Measurements from ENCODE around the gene ANKS1A. TPM values are rescaled to one million over a fixed set of nuclear protein-coding genes. Genes with fewer than 3 reads are reported as not detected.
A peak's percentile ranks its signal among the peaks of the same experiment; 100 is the strongest.

ANKS1A gene
- polyA plus RNA-seq, 3 donors = 1.7 to 8.0 (median 3.1) TPM

GRCh38 chr6:34982424-34982852, 93.4 kb downstream of the ANKS1A start:
- Mint-ChIP-seq H3K9me3 (no peaks in the 10 kb centered on the region), H3K4me3 (no peak overlapping the region), H3K27ac (peak overlapping the region in 1 of 7 donors; percentile 62), H3K36me3 (peaks cover 75 to 85% of the 10 kb centered on the region in 2 donors), H3K4me1 (no peaks in the 10 kb centered on the region), H3K27me3 (ENCODE audit: low read depth in 3 of 3) (peaks cover 0 to 2% (median 0%) of the 10 kb centered on the region in 3 donors)
- H3K36me3 ChIP-seq (replicated peaks in 1 of 2; ENCODE audit: control insufficient read depth in 1 of 2, insufficient read depth in 2 of 2, low read length in 2 of 2) = peaks cover 67 to 94% of the 10 kb centered on the region in 2 donors
- H3K79me2 ChIP-seq (ENCODE audit: insufficient read depth, low read length) = no peaks in the 10 kb centered on the region
- TF ChIP-seq, protein P1, sequence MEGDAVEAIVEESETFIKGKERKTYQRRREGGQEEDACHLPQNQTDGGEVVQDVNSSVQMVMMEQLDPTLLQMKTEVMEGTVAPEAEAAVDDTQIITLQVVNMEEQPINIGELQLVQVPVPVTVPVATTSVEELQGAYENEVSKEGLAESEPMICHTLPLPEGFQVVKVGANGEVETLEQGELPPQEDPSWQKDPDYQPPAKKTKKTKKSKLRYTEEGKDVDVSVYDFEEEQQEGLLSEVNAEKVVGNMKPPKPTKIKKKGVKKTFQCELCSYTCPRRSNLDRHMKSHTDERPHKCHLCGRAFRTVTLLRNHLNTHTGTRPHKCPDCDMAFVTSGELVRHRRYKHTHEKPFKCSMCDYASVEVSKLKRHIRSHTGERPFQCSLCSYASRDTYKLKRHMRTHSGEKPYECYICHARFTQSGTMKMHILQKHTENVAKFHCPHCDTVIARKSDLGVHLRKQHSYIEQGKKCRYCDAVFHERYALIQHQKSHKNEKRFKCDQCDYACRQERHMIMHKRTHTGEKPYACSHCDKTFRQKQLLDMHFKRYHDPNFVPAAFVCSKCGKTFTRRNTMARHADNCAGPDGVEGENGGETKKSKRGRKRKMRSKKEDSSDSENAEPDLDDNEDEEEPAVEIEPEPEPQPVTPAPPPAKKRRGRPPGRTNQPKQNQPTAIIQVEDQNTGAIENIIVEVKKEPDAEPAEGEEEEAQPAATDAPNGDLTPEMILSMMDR (IDR thresholded peaks at IDR 0.05) = no peak
- no peak overlapping the region for H3K4me3 ChIP-seq (replicated peaks in 1 of 3; ENCODE audit: low read depth in 2 of 3, low read length in 3 of 3)
- H3K27ac ChIP-seq (ENCODE audit: low read depth in 1 of 2, low read length in 2 of 2) = no peak overlapping the region
- no peak for DNase-seq
- H4K20me1 ChIP-seq (ENCODE audit: insufficient read depth, low read length) = no peaks in the 10 kb centered on the region
- no peaks in the 10 kb centered on the region for H3K9me3 ChIP-seq (replicated peaks in 1 of 2; ENCODE audit: control insufficient read depth in 1 of 2, insufficient read depth in 1 of 2, low read length in 2 of 2)
- H3K9ac ChIP-seq (ENCODE audit: insufficient read depth, low read length, poor library complexity, severe bottlenecking) = no peak overlapping the region
- H3K27me3 ChIP-seq (ENCODE audit: control insufficient read depth in 2 of 2, insufficient read depth in 2 of 2, low read length in 2 of 2) = no peaks in the 10 kb centered on the region
- WGBS (ENCODE audit: insufficient coverage) = 97% methylated on average over 9 of the region's 11 CpGs
- intact Hi-C loops (cut with micrococcal nuclease) = loop anchor here (10.0 kb wide), 2 partner anchors 222 to 262 kb away; no protein-coding TSS in a partner anchor
- no peak overlapping the region for H3K4me2 ChIP-seq (replicated peaks; ENCODE audit: extremely low read depth, low read length, poor library complexity, severe bottlenecking)
- H3K4me1 ChIP-seq (ENCODE audit: control insufficient read depth in 1 of 2, insufficient read depth in 2 of 2, low read length in 2 of 2) = no peaks in the 10 kb centered on the region
- H2AFZ ChIP-seq (ENCODE audit: insufficient read depth, low read depth, low read length, poor library complexity, severe bottlenecking) = no peak overlapping the region

DNA sequence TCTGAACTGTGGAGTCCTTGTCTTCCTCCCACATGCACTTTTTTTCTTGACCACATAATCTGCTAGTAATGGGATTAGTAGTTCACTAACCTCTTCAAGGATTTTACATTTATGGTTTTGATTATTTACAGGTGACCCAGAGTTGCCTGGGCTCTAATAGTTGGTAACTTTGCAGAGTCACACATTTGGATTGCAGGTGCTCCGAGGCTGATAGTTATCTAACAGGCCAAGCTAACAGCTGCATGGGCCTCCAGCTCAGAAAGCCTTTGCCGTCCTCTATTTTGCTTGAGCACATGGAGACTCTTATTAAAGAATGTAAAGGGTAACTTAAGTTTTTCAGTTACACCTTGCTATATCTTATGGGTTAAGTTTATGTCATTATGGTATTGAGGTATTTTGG, 95.4 kb downstream of the ANKS1A start:
- Mint-ChIP-seq H3K4me1 (no peaks in the 10 kb centered on the region), H3K27ac (no peak overlapping the region), H3K4me3 (no peak overlapping the region), H3K36me3 (peaks cover 78 to 86% of the 10 kb centered on the region in 2 donors), H3K9me3 (no peaks in the 10 kb centered on the region), H3K27me3 (ENCODE audit: low read depth in 3 of 3) (peaks cover 0 to 2% (median 0%) of the 10 kb centered on the region in 3 donors)
- H3K4me3 ChIP-seq (replicated peaks in 1 of 3; ENCODE audit: low read depth in 2 of 3, low read length in 3 of 3) = no peak overlapping the region
- DNase-seq = no peak
- H3K4me1 ChIP-seq (ENCODE audit: control insufficient read depth in 1 of 2, insufficient read depth in 2 of 2, low read length in 2 of 2) = no peaks in the 10 kb centered on the region
- no peaks in the 10 kb centered on the region for H3K27me3 ChIP-seq (ENCODE audit: control insufficient read depth in 2 of 2, insufficient read depth in 2 of 2, low read length in 2 of 2)
- 86% methylated on average over 1 of the region's 2 CpGs for WGBS (ENCODE audit: insufficient coverage)
- peaks cover 75 to 100% of the 10 kb centered on the region in 2 donors for H3K36me3 ChIP-seq (replicated peaks in 1 of 2; ENCODE audit: control insufficient read depth in 1 of 2, insufficient read depth in 2 of 2, low read length in 2 of 2)
- no peaks in the 10 kb centered on the region for H4K20me1 ChIP-seq (ENCODE audit: insufficient read depth, low read length)
- intact Hi-C loops (cut with micrococcal nuclease) = loop anchor here (10.0 kb wide), 2 partner anchors 220 to 260 kb away; no protein-coding TSS in a partner anchor
- no peak overlapping the region for H3K4me2 ChIP-seq (replicated peaks; ENCODE audit: extremely low read depth, low read length, poor library complexity, severe bottlenecking)
- no peak overlapping the region for H3K9ac ChIP-seq (ENCODE audit: insufficient read depth, low read length, poor library complexity, severe bottlenecking)
- TF ChIP-seq, protein P1 (IDR thresholded peaks at IDR 0.05) = no peak
- no peak overlapping the region for H3K27ac ChIP-seq (ENCODE audit: low read depth in 1 of 2, low read length in 2 of 2)
- H3K9me3 ChIP-seq (replicated peaks in 1 of 2; ENCODE audit: control insufficient read depth in 1 of 2, insufficient read depth in 1 of 2, low read length in 2 of 2) = no peaks in the 10 kb centered on the region
- H2AFZ ChIP-seq (ENCODE audit: insufficient read depth, low read depth, low read length, poor library complexity, severe bottlenecking) = no peak overlapping the region
- H3K79me2 ChIP-seq (ENCODE audit: insufficient read depth, low read length) = no peaks in the 10 kb centered on the region

All from CD14-positive monocyte (primary cell).